GM19238 (cell line): ENCODE results near the gene U2SURP.

Experiments used
- DNase-seq: peaks from one replicate; pipeline ENCODE4 v3.0.0; 2011; ENCODE audit warnings: low spot score; ENCODE audit not compliant: insufficient read length

Gene U2SURP

DNA sequence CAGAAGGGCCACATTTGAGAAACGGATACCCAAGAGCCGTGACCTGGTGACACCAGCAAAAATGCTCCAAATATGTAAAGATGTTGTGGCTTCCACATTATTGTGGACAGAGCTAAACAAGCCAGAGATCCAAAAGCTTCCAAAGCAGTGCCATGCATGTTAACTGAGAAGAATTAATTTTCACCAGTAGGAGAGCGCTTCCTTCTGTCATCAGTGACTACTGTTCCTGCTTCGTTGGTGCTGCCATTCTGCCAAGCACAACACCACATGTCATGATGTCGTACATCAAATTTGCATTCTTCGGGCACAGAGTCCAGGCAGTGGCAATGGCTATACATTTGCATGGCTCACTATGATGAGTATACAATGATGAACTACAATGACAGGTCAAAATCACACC, 99.1 kb downstream of the U2SURP start:
- no peak for DNase-seq

DNA sequence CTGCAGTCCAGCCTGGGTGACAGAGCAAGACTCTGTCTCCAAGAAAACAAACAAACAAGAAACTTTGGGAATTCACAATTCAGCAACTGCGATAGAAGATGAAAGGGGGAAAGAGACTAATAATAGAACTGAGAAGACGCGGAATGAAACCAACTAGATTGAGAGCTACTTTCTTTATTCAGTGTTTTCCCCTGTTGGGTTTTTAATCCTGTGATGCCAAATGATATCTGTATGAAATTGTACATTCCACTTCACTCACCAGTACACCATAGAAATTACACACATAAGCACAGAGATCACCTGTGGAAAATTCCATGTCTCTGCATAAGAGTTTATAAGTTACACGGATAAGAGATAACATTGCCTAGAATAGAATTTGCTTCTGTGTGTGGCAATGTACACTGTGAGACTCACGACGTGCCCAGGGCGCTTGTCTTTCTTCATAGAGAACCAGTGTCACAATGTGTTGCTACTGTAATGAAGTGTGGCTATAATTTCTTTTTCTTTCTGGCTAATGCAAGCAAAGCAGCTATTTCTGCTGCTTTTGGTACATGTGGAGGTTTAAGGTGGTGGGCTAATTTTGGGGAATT, 100.5 kb downstream of the U2SURP start:
- DNase-seq = no peak

DNA sequence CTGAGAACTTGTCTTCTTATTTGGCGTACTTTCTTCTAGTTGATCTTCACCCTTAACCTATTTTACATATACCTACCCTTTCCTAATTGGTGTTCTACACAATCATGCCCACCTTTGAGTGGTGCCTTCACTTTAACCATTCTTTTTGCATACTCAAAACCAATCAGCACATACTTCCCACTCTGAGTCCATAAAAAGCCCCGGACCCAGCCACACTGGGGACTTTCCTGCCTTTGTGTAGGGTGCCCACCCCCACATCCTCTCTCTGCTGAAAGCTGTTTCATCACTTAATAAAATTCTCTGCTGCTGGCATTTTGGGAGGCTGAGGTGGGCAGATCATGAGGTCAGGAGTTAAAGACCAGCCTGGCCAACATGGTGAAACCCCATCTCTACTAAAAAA, 102.3 kb downstream of the U2SURP start:
- no peak for DNase-seq

GRCh38 chr3:143105170-143105569, 103.8 kb downstream of the U2SURP start:
- no peak for DNase-seq

GRCh38 chr3:143109861-143110260, 108.5 kb downstream of the U2SURP start:
- DNase-seq = no peak
